HepG2 (cell line): ENCODE results near the gene PSMC3IP. TPM values are rescaled to one million over a fixed set of nuclear protein-coding genes. Genes with fewer than 3 reads are reported as not detected.

ENCODE experiments used
- CHCHD3 ChIP-seq: sonication (generic); formaldehyde crosslinking; IDR thresholded peaks from 2 replicates; pipeline ENCODE4 v1.8.0; 2022; ENCODE audit warnings: mild to moderate bottlenecking, missing genetic modification reagents, moderate library complexity
- DDIT3 ChIP-seq: sonication (generic); formaldehyde crosslinking; IDR thresholded peaks from 2 replicates; pipeline ENCODE4 v1.4.0; 2020; ENCODE audit warnings: mild to moderate bottlenecking, missing genetic modification reagents
- NFIB ChIP-seq: sonication (generic); formaldehyde crosslinking; IDR thresholded peaks from 2 replicates; pipeline ENCODE4 v1.9.0; 2021; ENCODE audit warnings: missing genetic modification reagents, mild to moderate bottlenecking, borderline replicate concordance
- SMAD3 ChIP-seq: sonication (generic); formaldehyde crosslinking; IDR thresholded peaks from 2 replicates; pipeline ENCODE4 v1.4.0; 2020; ENCODE audit warnings: missing genetic modification reagents
- SRF ChIP-seq: IDR thresholded peaks from 2 replicates; pipeline ENCODE4 v1.6.1; 2011; ENCODE audit warnings: mild to moderate bottlenecking, low read depth, low read length, moderate library complexity
- THAP11 ChIP-seq: IDR thresholded peaks from 2 replicates; pipeline ENCODE4 v1.6.1; 2016; ENCODE audit warnings: missing biosample characterization, missing genetic modification reagents
- ZBTB1 ChIP-seq: sonication (generic); formaldehyde crosslinking; IDR thresholded peaks from 2 replicates; pipeline ENCODE4 v1.4.0; 2020; ENCODE audit warnings: missing genetic modification reagents, borderline replicate concordance
- ZBTB7A ChIP-seq: sonication (generic); formaldehyde crosslinking; IDR thresholded peaks from 2 replicates; pipeline ENCODE4 v1.8.0; 2022; ENCODE audit warnings: mild to moderate bottlenecking, missing genetic modification reagents
- ZFP36 ChIP-seq: fragments of 150-350 bp; IDR thresholded peaks from 2 replicates; pipeline ENCODE4 v1.6.1; 2018; ENCODE audit warnings: borderline replicate concordance, low read length, low read depth; ENCODE audit not compliant: partially characterized antibody
- ZIK1 ChIP-seq: sonication (generic); formaldehyde crosslinking; IDR thresholded peaks from 2 replicates; pipeline ENCODE4 v1.5.0; 2020; ENCODE audit warnings: mild to moderate bottlenecking, low read depth, missing genetic modification reagents, borderline replicate concordance
- ZNF274 ChIP-seq: sonication (generic); formaldehyde crosslinking; IDR thresholded peaks from 2 replicates; pipeline ENCODE4 v1.5.1; 2020; ENCODE audit warnings: mild to moderate bottlenecking, missing genetic modification reagents
- ZNF326 ChIP-seq: sonication (generic); formaldehyde crosslinking; IDR thresholded peaks from 2 replicates; pipeline ENCODE4 v1.4.0; 2020; ENCODE audit warnings: missing genetic modification reagents, borderline replicate concordance
- ZNF382 ChIP-seq: sonication (generic); formaldehyde crosslinking; IDR thresholded peaks from 2 replicates; pipeline ENCODE4 v1.5.0; 2020; ENCODE audit warnings: missing genetic modification reagents, mild to moderate bottlenecking, borderline replicate concordance
- ZNF441 ChIP-seq: sonication (generic); formaldehyde crosslinking; IDR thresholded peaks from 2 replicates; pipeline ENCODE4 v1.7.0; 2021; ENCODE audit warnings: missing genetic modification reagents, borderline replicate concordance
- ZNF746 ChIP-seq: sonication (generic); formaldehyde crosslinking; IDR thresholded peaks from 2 replicates; pipeline ENCODE4 v1.8.0; 2022; ENCODE audit warnings: mild to moderate bottlenecking, missing genetic modification reagents
- ZNF781 ChIP-seq: sonication (generic); formaldehyde crosslinking; IDR thresholded peaks from 2 replicates; pipeline ENCODE4 v1.5.1; 2020; ENCODE audit warnings: borderline replicate concordance, mild to moderate bottlenecking, missing genetic modification reagents; ENCODE audit errors: not compliant biosample characterization
- polyA plus RNA-seq, 8 experiments: library from polyadenylated mRNA; depleted of rRNA in 3 of 8; stranded (reverse) in 7 of 8; unstranded in 1 of 8; fragments of >200 nt; fragmentation: Illumina TruSeq in 4 of 8; extraction: Trizol in 4 of 8; gene quantifications; 2 replicates each; pipeline versions ENCODE4 v1.2.1 to v1.2.3, GENCODE V29; 2011 to 2016; ENCODE audit warnings: low read depth in 4 of 8, missing spikeins in 1 of 8, mixed read lengths in 1 of 8; ENCODE audit not compliant: insufficient read depth in 1 of 8
- total RNA-seq, 5 experiments: library from RNA; depleted of rRNA; stranded (reverse); fragments of >200 nt; fragmentation: Illumina TruSeq; extraction: Trizol; gene quantifications; 2 replicates each; pipeline ENCODE4 v1.2.3, GENCODE V29; 2016; ENCODE audit warnings: low read depth in 1 of 5
- TF ChIP-seq, protein P1 (sequence below), 2 experiments: fragments of 450-650 bp in 1 of 2; sonication (generic) in 1 of 2; formaldehyde crosslinking in 1 of 2; IDR thresholded peaks; 2 replicates each; pipeline versions ENCODE4 v1.6.1 to v1.8.0; 2016 to 2022; ENCODE audit warnings: antibody characterized with exemption in 1 of 2, mild to moderate bottlenecking in 1 of 2, missing genetic modification reagents in 1 of 2
- TF ChIP-seq, protein P2 (sequence below): sonication (generic); formaldehyde crosslinking; IDR thresholded peaks from 2 replicates; pipeline ENCODE4 v1.5.0; 2020; ENCODE audit warnings: missing genetic modification reagents

PSMC3IP gene
- total and polyA plus RNA-seq, 2 of the 13 experiments (the other 11 are each of a cell fraction or from before 2014, with no cell fraction given): 6.5 to 22.4 TPM

DNA sequence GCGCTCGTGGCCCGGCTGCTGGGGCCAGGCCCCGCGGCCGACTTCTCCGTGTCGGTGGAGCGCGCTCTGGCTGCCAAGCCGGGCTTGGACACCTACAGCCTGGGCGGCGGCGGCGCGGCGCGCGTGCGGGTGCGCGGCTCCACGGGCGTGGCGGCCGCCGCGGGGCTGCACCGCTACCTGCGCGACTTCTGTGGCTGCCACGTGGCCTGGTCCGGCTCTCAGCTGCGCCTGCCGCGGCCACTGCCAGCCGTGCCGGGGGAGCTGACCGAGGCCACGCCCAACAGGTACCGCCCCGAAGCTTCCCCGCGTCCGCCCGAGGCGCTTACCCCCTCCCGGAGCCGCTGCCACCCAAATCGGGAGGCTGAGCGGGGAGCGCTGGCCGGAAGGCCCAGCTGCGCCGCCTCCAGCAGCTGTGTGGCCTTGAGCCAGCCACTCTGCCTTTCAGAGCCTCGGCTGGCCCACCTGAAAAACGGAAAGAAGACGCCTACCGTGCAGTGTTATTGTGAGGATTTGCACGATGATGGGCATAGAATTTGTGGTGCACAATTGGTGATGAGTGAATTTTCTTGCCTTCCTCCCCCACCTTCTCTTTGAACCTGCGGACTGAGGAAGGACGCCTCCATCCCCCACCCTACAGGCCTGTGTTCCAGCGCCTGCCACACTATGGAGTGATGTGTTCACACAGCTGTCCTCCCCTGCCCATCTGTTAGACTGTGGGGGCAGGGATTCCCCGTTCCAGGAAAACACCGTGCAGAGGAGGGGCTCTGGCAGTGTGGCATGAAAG lies 41.0 kb downstream of the PSMC3IP start (continued):
- TF ChIP-seq, protein P1, sequence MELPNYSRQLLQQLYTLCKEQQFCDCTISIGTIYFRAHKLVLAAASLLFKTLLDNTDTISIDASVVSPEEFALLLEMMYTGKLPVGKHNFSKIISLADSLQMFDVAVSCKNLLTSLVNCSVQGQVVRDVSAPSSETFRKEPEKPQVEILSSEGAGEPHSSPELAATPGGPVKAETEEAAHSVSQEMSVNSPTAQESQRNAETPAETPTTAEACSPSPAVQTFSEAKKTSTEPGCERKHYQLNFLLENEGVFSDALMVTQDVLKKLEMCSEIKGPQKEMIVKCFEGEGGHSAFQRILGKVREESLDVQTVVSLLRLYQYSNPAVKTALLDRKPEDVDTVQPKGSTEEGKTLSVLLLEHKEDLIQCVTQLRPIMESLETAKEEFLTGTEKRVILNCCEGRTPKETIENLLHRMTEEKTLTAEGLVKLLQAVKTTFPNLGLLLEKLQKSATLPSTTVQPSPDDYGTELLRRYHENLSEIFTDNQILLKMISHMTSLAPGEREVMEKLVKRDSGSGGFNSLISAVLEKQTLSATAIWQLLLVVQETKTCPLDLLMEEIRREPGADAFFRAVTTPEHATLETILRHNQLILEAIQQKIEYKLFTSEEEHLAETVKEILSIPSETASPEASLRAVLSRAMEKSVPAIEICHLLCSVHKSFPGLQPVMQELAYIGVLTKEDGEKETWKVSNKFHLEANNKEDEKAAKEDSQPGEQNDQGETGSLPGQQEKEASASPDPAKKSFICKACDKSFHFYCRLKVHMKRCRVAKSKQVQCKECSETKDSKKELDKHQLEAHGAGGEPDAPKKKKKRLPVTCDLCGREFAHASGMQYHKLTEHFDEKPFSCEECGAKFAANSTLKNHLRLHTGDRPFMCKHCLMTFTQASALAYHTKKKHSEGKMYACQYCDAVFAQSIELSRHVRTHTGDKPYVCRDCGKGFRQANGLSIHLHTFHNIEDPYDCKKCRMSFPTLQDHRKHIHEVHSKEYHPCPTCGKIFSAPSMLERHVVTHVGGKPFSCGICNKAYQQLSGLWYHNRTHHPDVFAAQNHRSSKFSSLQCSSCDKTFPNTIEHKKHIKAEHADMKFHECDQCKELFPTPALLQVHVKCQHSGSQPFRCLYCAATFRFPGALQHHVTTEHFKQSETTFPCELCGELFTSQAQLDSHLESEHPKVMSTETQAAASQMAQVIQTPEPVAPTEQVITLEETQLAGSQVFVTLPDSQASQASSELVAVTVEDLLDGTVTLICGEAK (IDR thresholded peaks at IDR 0.05): no peak
- TF ChIP-seq, protein P1 (CRISPR knock-in tag; IDR thresholded peaks at IDR 0.05): 0 out of 2 replicates have a peak, but pooled peaks have one; percentile 24
- peak; percentile 72 for TF ChIP-seq ZNF746 (CRISPR knock-in tag)
- TF ChIP-seq ZBTB1 (CRISPR knock-in tag): peak; percentile 15; the same call in 1 of the 2 replicates
- TF ChIP-seq ZBTB7A (CRISPR knock-in tag): peak; percentile 73; the same call in 1 of the 2 replicates
- TF ChIP-seq CHCHD3 (CRISPR knock-in tag): no peak
- no peak for TF ChIP-seq DDIT3 (CRISPR knock-in tag)
- peak; percentile 45; the same call in 1 of the 2 replicates for TF ChIP-seq THAP11 (CRISPR knock-in tag)
- no peak for TF ChIP-seq SRF
- TF ChIP-seq NFIB (CRISPR knock-in tag): no peak
- TF ChIP-seq, protein P2, sequence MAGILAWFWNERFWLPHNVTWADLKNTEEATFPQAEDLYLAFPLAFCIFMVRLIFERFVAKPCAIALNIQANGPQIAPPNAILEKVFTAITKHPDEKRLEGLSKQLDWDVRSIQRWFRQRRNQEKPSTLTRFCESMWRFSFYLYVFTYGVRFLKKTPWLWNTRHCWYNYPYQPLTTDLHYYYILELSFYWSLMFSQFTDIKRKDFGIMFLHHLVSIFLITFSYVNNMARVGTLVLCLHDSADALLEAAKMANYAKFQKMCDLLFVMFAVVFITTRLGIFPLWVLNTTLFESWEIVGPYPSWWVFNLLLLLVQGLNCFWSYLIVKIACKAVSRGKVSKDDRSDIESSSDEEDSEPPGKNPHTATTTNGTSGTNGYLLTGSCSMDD (CRISPR knock-in tag): no peak
- no peak for TF ChIP-seq ZNF382 (CRISPR knock-in tag)
- no peak for TF ChIP-seq ZNF781
- 0 out of 2 replicates have a peak, but pooled peaks have one; percentile 67 for TF ChIP-seq ZNF274 (CRISPR knock-in tag)
- TF ChIP-seq SMAD3 (CRISPR knock-in tag): peak; percentile 64; the same call in 1 of the 2 replicates
- TF ChIP-seq ZNF441 (CRISPR knock-in tag): peak; percentile 82; the same call in 1 of the 2 replicates
- peak; percentile 91 for TF ChIP-seq ZIK1 (CRISPR knock-in tag)
- no peak for TF ChIP-seq ZFP36
- TF ChIP-seq ZNF326 (CRISPR knock-in tag): no peak
